Stimulated activated CD8-positive, alpha-beta memory T cell treated with anti-CD3 and anti-CD28 coated beads, Interleukin-12 subunit alpha, Interleukin-12 subunit beta, amount 100 ng/mL, for 4 hours (primary cell): Measurements from ENCODE around the gene CNTNAP2.

Experiments
- DNase-seq: peaks from one replicate; pipeline ENCODE4 v3.0.0-alpha.2; 2020; ENCODE audit warnings: low read depth

The CNTNAP2 gene

DNA sequence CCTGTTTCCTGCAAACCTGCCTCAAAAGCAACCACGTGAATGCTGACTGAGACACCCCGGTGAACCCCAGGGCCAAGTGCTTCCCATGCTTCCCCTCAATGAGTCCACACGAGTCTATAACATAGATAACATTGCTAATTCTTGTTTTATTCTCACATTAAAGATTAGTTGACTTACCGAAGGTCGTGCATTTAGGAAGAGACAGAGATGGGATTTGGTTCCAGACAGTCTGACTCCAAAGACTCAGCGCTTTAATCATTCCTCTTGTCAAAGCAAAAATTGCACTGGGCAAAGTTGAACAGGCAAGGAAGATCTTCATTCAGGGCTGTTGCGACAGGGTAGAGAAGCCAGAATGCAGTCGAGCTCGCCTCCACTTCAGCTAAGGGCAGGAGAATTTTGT is 2038.4 kb downstream of the CNTNAP2 start:
- DNase-seq: no peak

DNA sequence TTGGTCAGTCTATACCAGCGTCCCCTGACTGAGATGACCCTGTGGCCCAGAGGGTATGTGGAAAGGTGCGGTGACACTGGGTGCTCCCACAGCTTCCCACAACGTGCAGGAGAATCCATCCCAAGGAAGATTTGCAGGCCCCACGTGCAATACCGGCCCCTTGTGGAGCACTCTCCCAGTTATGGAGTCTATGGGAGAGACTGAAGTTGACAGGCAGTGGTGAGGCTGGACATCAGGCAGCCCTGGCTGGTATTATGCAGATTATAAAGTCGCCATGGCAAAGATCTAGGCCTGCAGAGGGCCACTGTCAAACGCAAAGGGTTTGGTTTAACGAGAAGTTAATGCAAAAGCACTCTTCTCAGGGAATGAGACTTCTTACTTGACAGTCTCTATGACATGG is 2039.2 kb downstream of the CNTNAP2 start:
- no peak for DNase-seq

GRCh38 chr7:148156233-148156632 is 2039.6 kb downstream of the CNTNAP2 start:
- no peak for DNase-seq

- DNase-seq: no peak
Observed at GRCh38 chr7:148159331-148159730, 2042.7 kb downstream of the CNTNAP2 start.

GRCh38 chr7:148161776-148162175 is 2045.2 kb downstream of the CNTNAP2 start:
- no peak for DNase-seq

DNA sequence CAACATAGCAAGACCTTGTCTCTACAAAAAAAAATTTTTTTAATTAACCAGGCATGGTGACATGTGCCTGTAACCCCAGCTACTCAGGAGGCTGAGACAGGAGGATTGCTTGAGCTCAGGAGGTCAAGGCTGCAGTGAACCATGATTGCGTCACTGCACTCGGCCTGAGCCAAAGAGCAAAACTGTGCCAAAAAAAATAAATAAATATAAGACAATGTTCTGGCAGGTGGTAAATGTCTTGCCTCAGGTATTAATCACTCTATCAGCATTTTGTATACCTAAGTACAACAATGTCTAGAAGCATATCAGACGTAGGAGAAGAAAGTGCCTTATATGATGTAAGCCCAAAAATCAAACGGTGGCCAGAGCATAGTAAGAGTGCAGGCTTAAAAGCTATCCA is 2046.2 kb downstream of the CNTNAP2 start:
- DNase-seq: no peak

DNA sequence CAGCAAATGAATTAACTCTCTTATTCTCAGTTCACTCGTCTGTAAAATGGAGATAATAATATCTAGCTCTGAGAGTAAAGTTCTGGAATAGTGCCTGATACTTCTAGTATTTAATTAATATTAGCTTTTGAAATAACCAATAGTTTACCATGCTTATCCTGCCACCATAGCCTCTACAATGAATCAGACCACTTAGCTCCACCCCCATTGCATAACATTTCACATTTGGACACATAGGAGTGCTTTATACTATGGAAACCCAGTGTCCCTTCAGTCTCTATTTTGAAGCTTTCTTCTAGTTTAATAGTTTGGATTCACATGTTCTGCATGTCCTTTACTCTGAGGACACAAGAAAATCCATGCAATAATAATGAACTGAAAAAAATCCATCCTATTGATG is 2046.6 kb downstream of the CNTNAP2 start:
- no peak for DNase-seq

DNA sequence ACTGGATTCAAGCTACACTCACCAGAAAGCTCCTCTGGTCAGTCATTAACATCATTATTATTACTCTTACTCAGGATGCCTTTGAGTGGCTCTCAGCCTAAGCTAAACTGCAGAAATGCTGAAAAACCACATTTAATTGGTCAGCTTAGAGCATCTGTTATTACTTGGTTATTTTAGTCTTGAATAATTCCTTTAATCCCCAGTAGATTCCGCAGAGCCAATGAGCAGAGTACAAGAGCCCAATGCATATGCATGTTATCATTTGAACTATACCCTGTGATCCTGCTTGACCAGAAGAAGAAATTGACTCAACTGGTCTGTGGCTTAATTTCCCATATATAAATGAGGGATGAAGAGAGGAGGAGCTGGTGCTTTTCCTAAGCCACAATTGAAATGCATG is 2056.3 kb downstream of the CNTNAP2 start:
- DNase-seq: no peak

DNA sequence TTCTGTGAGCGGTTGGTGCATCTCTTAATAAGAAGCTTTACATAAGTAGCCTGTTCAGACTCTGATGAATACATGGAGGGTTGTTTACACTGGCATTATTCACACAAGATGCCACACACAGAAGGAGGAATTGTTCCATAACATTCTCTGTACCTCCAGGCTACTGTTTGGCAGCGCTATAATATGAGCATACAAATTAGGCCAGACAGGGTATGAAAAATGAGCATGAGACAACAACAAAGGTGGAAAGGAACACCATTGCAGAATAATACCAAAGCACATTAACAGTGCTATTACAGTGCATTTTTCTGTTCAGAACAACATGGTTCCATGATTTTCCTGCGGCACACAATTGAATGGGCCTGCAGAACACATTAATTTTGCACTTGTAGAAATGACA is 2056.8 kb downstream of the CNTNAP2 start:
- DNase-seq: no peak

DNA sequence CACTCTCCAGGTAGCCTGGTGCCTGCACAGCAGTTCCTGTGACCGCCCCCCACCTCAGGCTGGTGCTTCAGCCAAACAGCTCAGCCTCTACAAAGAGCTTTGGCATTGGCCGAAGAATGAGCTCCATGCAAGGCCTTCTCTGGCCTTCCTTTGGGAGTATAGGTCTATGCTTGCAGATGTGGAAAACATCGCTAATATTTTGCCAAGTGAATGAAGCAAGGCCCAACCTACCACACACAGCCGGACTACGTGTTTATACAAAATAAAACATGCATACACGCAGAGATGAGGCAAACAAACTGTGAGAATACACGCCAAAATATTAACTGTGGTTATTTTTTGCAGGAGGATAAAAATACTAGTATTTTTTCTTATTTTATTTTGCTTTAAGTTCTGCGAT is 2057.8 kb downstream of the CNTNAP2 start:
- DNase-seq: no peak

DNA sequence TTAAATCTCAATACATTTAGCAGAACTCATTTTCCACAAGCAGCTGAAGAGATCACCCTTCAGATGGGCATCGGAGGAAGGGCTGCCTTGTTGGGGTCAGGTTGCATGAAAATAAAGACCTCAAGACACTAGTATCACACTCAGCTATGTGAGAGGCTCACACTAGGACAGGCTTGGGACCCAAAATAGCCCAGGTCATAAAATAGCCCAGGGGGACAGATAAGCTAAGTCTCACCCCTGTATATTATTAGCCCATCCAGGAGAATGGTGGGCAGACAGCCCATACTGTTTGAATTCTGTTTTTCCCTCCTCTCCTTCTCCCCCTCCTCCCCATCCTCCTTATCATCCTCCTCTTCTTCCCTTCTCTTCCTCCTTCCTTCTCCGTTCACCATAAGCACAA is 2058.9 kb downstream of the CNTNAP2 start:
- DNase-seq: no peak

GRCh38 chr7:148177972-148178371 is 2061.4 kb downstream of the CNTNAP2 start:
- DNase-seq: no peak

DNA sequence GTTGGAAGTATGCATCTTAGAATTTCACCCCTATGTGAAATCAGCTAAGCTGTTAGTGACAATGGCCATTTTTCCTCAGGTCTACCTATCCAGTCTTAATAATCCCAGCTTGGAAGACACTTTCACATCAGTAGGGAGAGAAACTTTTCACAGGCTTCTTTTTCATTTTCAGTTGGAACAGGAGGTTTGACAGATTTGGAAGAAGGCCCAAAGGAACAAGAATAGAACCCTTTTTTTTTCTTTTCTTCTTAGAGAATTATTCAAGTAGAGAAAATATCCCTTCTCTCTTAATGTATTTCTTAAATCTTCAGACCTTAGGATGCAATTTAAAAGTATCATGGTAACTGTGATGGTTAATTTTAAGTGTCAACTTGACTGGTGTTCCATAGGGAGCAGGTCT is 2063.5 kb downstream of the CNTNAP2 start:
- no peak for DNase-seq

GRCh38 chr7:148182264-148182663 is 2065.7 kb downstream of the CNTNAP2 start:
- DNase-seq: no peak

DNA sequence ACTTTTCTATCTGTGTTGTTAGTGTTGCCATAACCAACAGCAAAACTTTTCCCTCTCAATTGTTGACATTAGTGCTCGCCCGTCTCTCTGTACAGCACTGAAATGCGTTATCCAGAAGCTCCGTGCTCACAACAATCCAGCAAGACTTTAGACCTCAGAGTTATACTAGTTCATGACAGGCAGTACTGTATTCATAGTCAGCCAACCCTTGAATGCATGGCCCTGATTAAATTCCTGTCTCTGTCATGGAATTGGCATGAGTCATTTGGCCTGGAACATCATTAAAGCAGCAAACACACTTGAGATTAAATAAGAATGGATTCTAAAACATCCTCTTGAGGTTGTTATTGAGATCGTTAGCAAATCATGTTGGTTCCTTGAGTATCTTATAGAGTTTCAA is 2068.4 kb downstream of the CNTNAP2 start:
- DNase-seq: no peak

DNA sequence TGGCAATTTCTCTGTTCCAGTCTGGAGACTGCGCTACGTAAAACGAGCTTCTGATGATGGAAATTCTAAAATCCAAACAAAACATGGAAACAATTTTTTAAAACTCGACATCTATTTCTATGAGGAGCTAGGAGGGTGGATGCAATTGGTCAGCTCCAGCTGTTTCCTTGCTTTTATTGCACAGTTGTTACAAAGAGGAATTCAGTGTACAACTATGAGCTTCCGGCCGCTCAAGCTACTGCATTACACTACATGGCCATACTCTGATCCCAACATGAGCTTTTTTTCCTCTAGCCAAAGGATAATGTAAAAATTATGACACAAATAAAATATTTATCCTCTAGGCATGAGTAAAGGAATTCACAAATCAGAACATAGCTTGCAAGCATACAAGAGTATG is 2070.9 kb downstream of the CNTNAP2 start:
- no peak for DNase-seq

- DNase-seq: no peak
Observed at GRCh38 chr7:148191391-148192065, 2074.9 kb downstream of the CNTNAP2 start.

DNA sequence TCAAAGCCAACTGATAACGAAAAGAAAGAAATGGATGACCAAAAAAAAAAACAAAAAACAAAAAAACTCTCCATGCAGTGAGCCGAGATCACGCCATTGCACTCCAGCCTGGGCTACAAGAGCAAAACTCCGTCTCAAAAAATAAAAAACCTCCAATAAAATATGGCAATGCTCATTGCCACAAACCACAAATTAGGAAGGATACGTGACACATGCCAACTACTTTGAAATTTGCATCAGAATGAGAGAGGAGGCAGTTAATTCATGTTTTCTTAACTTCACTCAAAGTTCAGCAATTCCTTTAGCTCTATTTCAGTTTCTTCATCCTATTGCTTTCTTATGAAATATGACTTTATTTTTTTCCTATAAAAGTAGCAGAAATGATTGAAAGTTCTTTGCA is 2075.9 kb downstream of the CNTNAP2 start:
- DNase-seq: no peak

DNA sequence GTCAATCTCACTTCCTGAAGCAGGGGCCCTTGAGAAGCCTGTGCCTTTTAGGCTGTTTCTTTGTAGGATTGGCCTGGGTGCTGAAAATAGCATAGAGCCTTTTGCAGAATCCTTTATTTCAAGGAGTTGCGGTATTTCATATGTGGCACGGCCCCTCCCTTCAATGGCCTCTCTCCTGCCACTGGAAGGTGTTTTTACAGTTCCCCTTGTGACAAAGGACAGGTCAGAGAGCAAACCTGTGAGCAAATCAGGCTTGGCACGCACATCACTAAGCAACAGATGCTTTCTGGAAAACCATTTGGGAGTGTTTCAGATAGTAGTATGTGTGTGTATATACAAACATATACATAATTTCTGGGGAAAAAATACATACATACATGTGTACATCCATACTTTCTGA is 2085.4 kb downstream of the CNTNAP2 start:
- no peak for DNase-seq

GRCh38 chr7:148204639-148205304 is 2088.2 kb downstream of the CNTNAP2 start:
- no peak for DNase-seq

GRCh38 chr7:148209643-148210190 is 2093.1 kb downstream of the CNTNAP2 start:
- no peak for DNase-seq

- DNase-seq: no peak
Observed at GRCh38 chr7:148210804-148211325, 2094.3 kb downstream of the CNTNAP2 start.

DNA sequence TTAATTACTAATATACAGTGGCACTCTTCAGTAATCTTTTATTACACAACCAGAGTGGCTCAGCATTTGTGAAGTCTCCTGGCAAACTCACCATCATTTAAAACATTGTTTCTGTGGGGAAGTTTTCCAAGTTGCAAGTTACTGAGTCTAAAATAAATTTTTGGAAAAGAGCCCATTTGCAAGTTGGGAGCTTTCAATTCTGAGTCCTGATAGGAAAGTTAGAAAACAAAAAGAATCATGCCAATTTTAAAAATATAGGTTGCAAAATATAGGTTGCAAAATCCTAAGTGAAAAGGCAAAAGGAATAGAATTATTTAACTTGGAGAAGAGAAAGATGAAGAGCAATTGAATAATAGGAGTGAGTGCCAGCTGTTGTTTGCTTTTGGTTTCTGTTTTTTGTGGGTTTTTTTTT is 2095.1 kb downstream of the CNTNAP2 start:
- no peak for DNase-seq

DNA sequence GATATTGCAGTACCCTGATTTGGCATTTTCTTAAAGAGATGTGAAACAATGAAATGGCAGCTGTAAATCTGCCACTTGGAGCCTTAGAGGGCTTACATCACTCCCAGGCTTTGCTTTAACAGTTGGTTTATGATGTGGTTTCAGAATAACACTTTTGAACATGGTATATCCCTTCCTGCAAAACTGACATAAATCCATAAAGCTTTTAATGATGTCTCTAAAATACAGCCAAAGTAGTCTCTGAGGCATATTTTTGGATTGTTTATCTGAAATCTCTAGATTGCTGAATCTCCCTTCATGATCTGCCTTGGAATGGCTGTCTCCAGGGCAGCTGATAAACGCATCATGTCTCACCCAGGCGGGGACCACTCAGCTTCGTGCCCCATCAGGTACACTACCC is 2096.1 kb downstream of the CNTNAP2 start:
- DNase-seq: no peak
